ENCODE data around the gene SDK1. TPM values are rescaled to one million over a fixed set of nuclear protein-coding genes. Genes with fewer than 3 reads are reported as not detected.

Gene SDK1
- total and polyA plus RNA-seq, 12 donors: 1.0 to 5.3 (median 3.2) TPM

- DNase-seq (no peak), ATAC-seq (no peak)
- Histone ChIP-seq H3K9me3 (peaks cover 0 to 5% (median 0%) of the 10 kb centered on the region in 11 donors), H3K36me3 (no peaks in the 10 kb centered on the region), H3K27ac (no peak overlapping the region), H3K27me3 (no peaks in the 10 kb centered on the region), H3K4me1 (no peaks in the 10 kb centered on the region), H3K4me3 (no peak overlapping the region)
- TF ChIP-seq CTCF (IDR thresholded peaks at IDR 0.05): no peak
- intact Hi-C loops (cut with DNase I): no loop called here
- WGBS, 2 donors: 86 to 95% methylated on average over 1 of the region's 1 CpG
These were observed 26.9 kb upstream of the SDK1 start for GRCh38 chr7:3274131-3274530.

GRCh38 chr7:3277604-3278572, 23.2 kb upstream of the SDK1 start:
- no peaks in the 10 kb centered on the region for H3K9me3 ChIP-seq
- DNase-seq (no peak), ATAC-seq (no peak)
- TF ChIP-seq CTCF (IDR thresholded peaks at IDR 0.05): no peak
- no peak overlapping the region for H3K27ac ChIP-seq
- intact Hi-C loops (cut with DNase I): no loop called here
- H3K4me3 ChIP-seq: no peak overlapping the region
- H3K36me3 ChIP-seq: no peaks in the 10 kb centered on the region
- H3K4me1 ChIP-seq: peaks cover 0 to 5% (median 0%) of the 10 kb centered on the region in 9 donors
- WGBS, 2 donors: 64 to 66% methylated on average over 4 of the region's 4 CpGs
- H3K27me3 ChIP-seq: no peaks in the 10 kb centered on the region

GRCh38 chr7:3279147-3279818, 21.8 kb upstream of the SDK1 start:
- Histone ChIP-seq H3K4me1 (peaks cover 0 to 5% (median 0%) of the 10 kb centered on the region in 9 donors), H3K36me3 (no peaks in the 10 kb centered on the region), H3K4me3 (no peak overlapping the region), H3K27me3 (no peaks in the 10 kb centered on the region), H3K9me3 (no peaks in the 10 kb centered on the region), H3K27ac (no peak overlapping the region)
- TF ChIP-seq CTCF (IDR thresholded peaks at IDR 0.05): no peak
- intact Hi-C loops (cut with DNase I): no loop called here
- ATAC-seq: no peak
- DNase-seq: no peak
- WGBS, 2 donors: 66 to 67% methylated on average over 3 of the region's 3 CpGs

GRCh38 chr7:3280445-3280844, 20.6 kb upstream of the SDK1 start:
- H3K4me1 ChIP-seq: peaks cover 0 to 5% (median 0%) of the 10 kb centered on the region in 9 donors
- H3K4me3 ChIP-seq: no peak overlapping the region
- peak in 1 of 2 donors; percentile 15 for DNase-seq
- H3K27me3 ChIP-seq: no peaks in the 10 kb centered on the region
- no peaks in the 10 kb centered on the region for H3K36me3 ChIP-seq
- no peaks in the 10 kb centered on the region for H3K9me3 ChIP-seq
- intact Hi-C loops (cut with DNase I): no loop called here
- TF ChIP-seq CTCF (IDR thresholded peaks at IDR 0.05): no peak
- WGBS, 2 donors: 63 to 74% methylated on average over 3 of the region's 3 CpGs
- ATAC-seq: peak in 5 of 8 donors; percentile 32 to 64 (median 47)
- no peak overlapping the region for H3K27ac ChIP-seq

Data from heart right ventricle (tissue), 16 donors.